ENCODE measurements around the gene MTCL1. TPM values are rescaled to one million over a fixed set of nuclear protein-coding genes. Genes with fewer than 3 reads are reported as not detected.

MTCL1 gene
- total RNA-seq, 1 donor from 2014 or later, result 54.4 TPM

GRCh38 chr18:8766559-8767293 is 61.4 kb downstream of the MTCL1 start:
- no peak for DNase-seq (ENCODE audit: low spot score)
- no peak for TF ChIP-seq CTCF (IDR thresholded peaks at IDR 0.05)
- Mint-ChIP-seq H3K4me1 (ENCODE audit: low read depth) (peaks cover 18% of the 10 kb centered on the region), H3K9me3 (ENCODE audit: low read depth) (no peaks in the 10 kb centered on the region), H3K36me3 (ENCODE audit: low read depth) (peaks cover 24% of the 10 kb centered on the region), H3K27me3 (ENCODE audit: low read depth) (no peaks in the 10 kb centered on the region), H3K4me3 (ENCODE audit: unreplicated experiment) (no peak overlapping the region), H3K27ac (ENCODE audit: unreplicated experiment) (no peak overlapping the region)

- Mint-ChIP-seq H3K9me3 (ENCODE audit: low read depth) (no peaks in the 10 kb centered on the region), H3K4me1 (ENCODE audit: low read depth) (peaks cover 18% of the 10 kb centered on the region), H3K27me3 (ENCODE audit: low read depth) (no peaks in the 10 kb centered on the region), H3K4me3 (ENCODE audit: unreplicated experiment) (no peak overlapping the region), H3K27ac (ENCODE audit: unreplicated experiment) (no peak overlapping the region), H3K36me3 (ENCODE audit: low read depth) (peaks cover 18% of the 10 kb centered on the region)
- no peak for TF ChIP-seq CTCF (IDR thresholded peaks at IDR 0.05)
- no peak for DNase-seq (ENCODE audit: low spot score)
Measured at GRCh38 chr18:8767340-8767739, 62.0 kb downstream of the MTCL1 start.

GRCh38 chr18:8769509-8770095 is 64.2 kb downstream of the MTCL1 start:
- no peak overlapping the region for H3K4me3 Mint-ChIP-seq (ENCODE audit: unreplicated experiment)
- H3K27ac Mint-ChIP-seq (ENCODE audit: unreplicated experiment), result no peak overlapping the region
- no peaks in the 10 kb centered on the region for H3K9me3 Mint-ChIP-seq (ENCODE audit: low read depth)
- H3K4me1 Mint-ChIP-seq (ENCODE audit: low read depth), result peaks cover 18% of the 10 kb centered on the region
- no peak for DNase-seq (ENCODE audit: low spot score)
- TF ChIP-seq CTCF (IDR thresholded peaks at IDR 0.05), result no peak
- peaks cover 6% of the 10 kb centered on the region for H3K36me3 Mint-ChIP-seq (ENCODE audit: low read depth)
- no peaks in the 10 kb centered on the region for H3K27me3 Mint-ChIP-seq (ENCODE audit: low read depth)

GRCh38 chr18:8770657-8771056 is 65.3 kb downstream of the MTCL1 start:
- DNase-seq (ENCODE audit: low spot score), result no peak
- no peaks in the 10 kb centered on the region for H3K27me3 Mint-ChIP-seq (ENCODE audit: low read depth)
- peaks cover 9% of the 10 kb centered on the region for H3K4me1 Mint-ChIP-seq (ENCODE audit: low read depth)
- no peaks in the 10 kb centered on the region for H3K36me3 Mint-ChIP-seq (ENCODE audit: low read depth)
- TF ChIP-seq CTCF (IDR thresholded peaks at IDR 0.05), result no peak
- no peaks in the 10 kb centered on the region for H3K9me3 Mint-ChIP-seq (ENCODE audit: low read depth)
- no peak overlapping the region for H3K4me3 Mint-ChIP-seq (ENCODE audit: unreplicated experiment)
- no peak overlapping the region for H3K27ac Mint-ChIP-seq (ENCODE audit: unreplicated experiment)

- no peak for DNase-seq (ENCODE audit: low spot score)
- H3K4me1 Mint-ChIP-seq (ENCODE audit: low read depth), result peaks cover 4% of the 10 kb centered on the region
- H3K27me3 Mint-ChIP-seq (ENCODE audit: low read depth), result no peaks in the 10 kb centered on the region
- no peak overlapping the region for H3K4me3 Mint-ChIP-seq (ENCODE audit: unreplicated experiment)
- no peaks in the 10 kb centered on the region for H3K36me3 Mint-ChIP-seq (ENCODE audit: low read depth)
- no peak for TF ChIP-seq CTCF (IDR thresholded peaks at IDR 0.05)
- H3K27ac Mint-ChIP-seq (ENCODE audit: unreplicated experiment), result no peak overlapping the region
- H3K9me3 Mint-ChIP-seq (ENCODE audit: low read depth), result no peaks in the 10 kb centered on the region
Measured at GRCh38 chr18:8771930-8772329, 66.6 kb downstream of the MTCL1 start.

Data from chondrocyte (in vitro differentiated cells).